Left lung (tissue), 10 donors: Measurements from ENCODE around the gene LRRC8B. TPM values are rescaled to one million over a fixed set of nuclear protein-coding genes. Genes with fewer than 3 reads are reported as not detected.

Experiments
- ATAC-seq: fragments of 200-7000 bp; cut with Tn5 transposase; one replicate; pipeline ENCODE4 v1.9.1; 2020; ENCODE audit warnings: moderate library complexity
- DNase-seq, 4 donors: peaks; one replicate each; pipeline ENCODE4 v3.0.0-alpha.2; 2013 to 2020
- H3K27ac ChIP-seq, 2 donors: fragments of 200-600 bp; sonication (generic) in 1 of 2; one replicate each; pipeline versions ENCODE4 v1.5.0 to v1.8.0; 2020 to 2021
- H3K27me3 ChIP-seq, 2 donors: fragments of 200-600 bp; sonication (generic) in 1 of 2; one replicate each; pipeline versions ENCODE4 v1.5.0 to v1.8.0; 2020 to 2021
- H3K36me3 ChIP-seq, 2 donors: fragments of 200-600 bp; sonication (generic) in 1 of 2; one replicate each; pipeline versions ENCODE4 v1.5.0 to v1.8.0; 2020 to 2021
- H3K4me1 ChIP-seq, 2 donors: fragments of 200-600 bp; one replicate each; pipeline ENCODE4 v1.8.0; 2021
- H3K4me3 ChIP-seq, 2 donors: fragments of 200-600 bp; sonication (generic) in 1 of 2; one replicate each; pipeline versions ENCODE4 v1.5.0 to v1.8.0; 2020 to 2021; ENCODE audit warnings: mild to moderate bottlenecking in 1 of 2
- H3K9me3 ChIP-seq, 2 donors: fragments of 200-600 bp; sonication (generic) in 1 of 2; one replicate each; pipeline versions ENCODE4 v1.5.0 to v1.8.0; 2020 to 2021
- intact Hi-C, 2 donors: fragments of 100-400 bp; cut with DNase I; formaldehyde crosslinking; loops; one replicate each; pipeline versions ENCODE4 v1.11.2 to v1.14.2; 2022
- polyA plus RNA-seq, 6 donors: library from polyadenylated mRNA; unstranded; fragments of 120-200 nt; gene quantifications; one replicate each; pipeline ENCODE4 v1.2.1, GENCODE V29; 2013; ENCODE audit not compliant: insufficient read length in 6 of 6
- total RNA-seq, 2 donors: library from RNA; stranded (reverse); fragmentation: NEBNext Ultra II Directional; extraction: Animal tissue kit (Norgen Biotek cat#: 25700); gene quantifications; one replicate each; pipeline ENCODE4 v1.2.1, GENCODE V29; 2021
- TF ChIP-seq, protein P1 (sequence below), 2 donors: fragments of 200-600 bp; sonication (generic) in 1 of 2; IDR thresholded peaks; one replicate each; pipeline versions ENCODE4 v1.5.0 to v1.8.0; 2021; ENCODE audit warnings: antibody characterized with exemption in 2 of 2
- donor health status: DM: no; HTN: yes; CAD: no.
- donor health status: DM: no; HTN: no; CAD: no.

LRRC8B gene
- total and polyA plus RNA-seq, 8 donors: 8.9 to 22.5 (median 10.4) TPM

DNA sequence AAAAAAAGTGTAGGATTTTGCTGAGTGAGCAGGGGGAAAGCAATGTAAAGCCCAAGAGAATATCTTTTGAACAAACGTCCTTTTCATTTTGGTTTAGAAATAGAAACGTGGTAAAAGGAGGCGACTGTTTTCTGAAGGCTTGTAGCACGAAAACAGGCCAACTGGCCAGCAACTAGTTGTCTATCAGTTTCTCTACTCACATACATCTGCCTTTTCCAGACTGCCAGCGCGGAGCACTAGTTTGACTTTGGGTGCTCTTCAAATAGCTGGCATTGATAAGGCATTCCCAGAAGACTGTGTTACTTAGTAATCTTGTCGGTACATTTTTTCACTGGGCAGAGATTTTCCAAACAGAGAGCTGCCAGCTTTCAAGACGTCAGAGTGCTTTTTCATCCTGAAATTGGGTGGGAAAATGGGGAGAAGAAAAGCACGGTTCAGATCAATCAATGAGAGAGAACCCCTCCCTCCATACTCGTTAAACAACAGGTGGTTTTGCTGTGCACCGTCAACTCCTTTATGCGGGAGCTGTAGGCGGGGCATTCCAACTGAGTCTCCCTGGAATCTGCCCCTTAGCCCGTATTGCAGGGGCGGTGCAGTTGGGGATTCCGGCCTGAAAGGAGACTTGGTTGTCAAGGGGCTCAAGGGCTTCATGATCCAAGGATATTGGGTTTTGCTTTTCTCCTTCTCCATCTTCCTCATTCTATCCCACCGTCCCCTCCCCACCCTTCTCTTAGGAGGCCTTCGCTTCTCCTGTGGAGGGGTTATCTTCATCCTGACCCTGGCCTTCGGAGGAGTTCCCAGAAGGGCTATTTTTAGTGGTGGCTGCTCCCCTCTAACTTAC is 107.4 kb downstream of the LRRC8B start:
- no peaks in the 10 kb centered on the region for H3K36me3 ChIP-seq
- ATAC-seq (peak; percentile 27), DNase-seq (peak in 2 of 4 donors; percentile 8 to 26)
- TF ChIP-seq, protein P1, sequence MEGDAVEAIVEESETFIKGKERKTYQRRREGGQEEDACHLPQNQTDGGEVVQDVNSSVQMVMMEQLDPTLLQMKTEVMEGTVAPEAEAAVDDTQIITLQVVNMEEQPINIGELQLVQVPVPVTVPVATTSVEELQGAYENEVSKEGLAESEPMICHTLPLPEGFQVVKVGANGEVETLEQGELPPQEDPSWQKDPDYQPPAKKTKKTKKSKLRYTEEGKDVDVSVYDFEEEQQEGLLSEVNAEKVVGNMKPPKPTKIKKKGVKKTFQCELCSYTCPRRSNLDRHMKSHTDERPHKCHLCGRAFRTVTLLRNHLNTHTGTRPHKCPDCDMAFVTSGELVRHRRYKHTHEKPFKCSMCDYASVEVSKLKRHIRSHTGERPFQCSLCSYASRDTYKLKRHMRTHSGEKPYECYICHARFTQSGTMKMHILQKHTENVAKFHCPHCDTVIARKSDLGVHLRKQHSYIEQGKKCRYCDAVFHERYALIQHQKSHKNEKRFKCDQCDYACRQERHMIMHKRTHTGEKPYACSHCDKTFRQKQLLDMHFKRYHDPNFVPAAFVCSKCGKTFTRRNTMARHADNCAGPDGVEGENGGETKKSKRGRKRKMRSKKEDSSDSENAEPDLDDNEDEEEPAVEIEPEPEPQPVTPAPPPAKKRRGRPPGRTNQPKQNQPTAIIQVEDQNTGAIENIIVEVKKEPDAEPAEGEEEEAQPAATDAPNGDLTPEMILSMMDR (IDR thresholded peaks at IDR 0.05): no peak
- H3K4me3 ChIP-seq: peak overlapping the region; percentile 90 to 96
- H3K27me3 ChIP-seq: no peaks in the 10 kb centered on the region
- no peaks in the 10 kb centered on the region for H3K9me3 ChIP-seq
- intact Hi-C loops: loop anchor here in 1 of 2 donors (5.0 kb wide), 2 partner anchors 130 to 355 kb away; no protein-coding TSS in a partner anchor
- H3K4me1 ChIP-seq: peaks cover 5 to 46% of the 10 kb centered on the region in 2 donors
- H3K27ac ChIP-seq: peak overlapping the region; percentile 87 to 91

DNA sequence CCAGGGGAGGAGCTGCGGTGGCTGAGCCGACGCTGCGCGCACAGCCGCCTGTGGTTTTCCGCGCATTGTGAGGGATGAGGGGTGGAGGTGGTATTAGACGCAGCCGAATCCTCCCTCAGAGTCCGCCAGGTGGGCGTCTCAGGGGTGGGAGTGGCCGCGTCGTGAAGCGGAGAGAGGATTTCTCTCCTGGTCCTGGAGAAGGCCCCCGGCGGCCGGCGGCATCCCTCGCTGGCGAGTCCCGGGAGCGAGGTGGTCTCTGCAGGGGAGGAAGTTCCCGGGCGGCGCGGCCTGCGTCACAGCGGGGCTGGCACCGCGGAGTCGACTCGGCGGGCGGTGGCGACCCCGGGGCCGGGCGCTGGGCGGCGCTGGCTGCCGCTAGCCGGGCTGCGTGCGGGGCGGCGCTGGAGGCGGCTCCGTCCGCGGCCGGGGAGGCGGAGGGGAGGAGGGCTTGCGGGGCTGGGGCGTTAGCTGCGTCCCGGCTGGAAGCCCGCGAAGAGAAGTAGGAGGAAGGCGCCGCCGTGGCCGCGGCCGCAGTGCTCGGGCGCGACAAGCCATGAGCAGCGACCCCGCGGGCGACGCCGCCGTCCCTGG is 108.1 kb downstream of the LRRC8B start, which contains the start of gene LRRC8C:
LRRC8C (plus strand) TSS at position 464 of the 591 bp plus-strand sequence. CDS start 53,354 bp downstream, outside the sequence.
- DNase-seq (peak; percentile 76 to 98 (median 86)), ATAC-seq (peak; percentile 96)
- Histone ChIP-seq H3K4me3 (peak within 1 kb of the TSS; percentile 90 to 96), H3K9me3 (no peaks in the 10 kb centered on the region), H3K4me1 (peaks cover 5 to 52% of the 10 kb centered on the region in 2 donors), H3K27me3 (no peaks in the 10 kb centered on the region), H3K36me3 (no peaks in the 10 kb centered on the region), H3K27ac (peak within 1 kb of the TSS; percentile 87 to 91)
- intact Hi-C loops: loop anchor here in 1 of 2 donors (5.0 kb wide), 2 partner anchors 130 to 355 kb away; no protein-coding TSS in a partner anchor
- TF ChIP-seq, protein P1 (IDR thresholded peaks at IDR 0.05): peak; percentile 40 to 56

DNA sequence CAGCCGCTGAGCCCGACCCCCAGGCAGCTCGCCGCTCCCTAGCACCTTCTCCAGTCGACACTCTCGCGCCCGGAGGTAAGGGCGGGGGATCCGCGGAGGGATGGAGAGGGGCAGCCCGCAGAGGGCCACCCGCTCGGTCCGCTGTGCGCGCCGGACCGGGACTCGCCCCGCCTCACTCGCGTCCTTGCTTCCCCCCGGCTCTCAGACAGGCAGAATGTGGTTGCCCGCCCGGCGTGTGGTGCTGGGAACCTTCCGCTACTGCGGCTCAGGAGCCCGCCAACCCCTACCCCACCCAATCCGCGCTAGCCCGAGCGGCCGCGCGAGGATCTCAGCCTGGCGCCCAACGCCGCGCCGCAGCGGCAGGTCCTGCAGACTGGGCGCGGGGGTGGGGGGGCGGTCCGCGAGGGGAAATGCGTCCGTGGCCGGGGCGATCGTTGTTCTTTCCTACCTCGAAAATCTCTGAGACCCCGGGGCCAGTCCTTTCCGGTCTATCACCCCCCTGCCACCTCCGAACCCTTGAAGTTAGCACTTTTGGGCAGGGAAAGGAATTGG is 108.7 kb downstream of the LRRC8B start:
- peaks cover 5 to 52% of the 10 kb centered on the region in 2 donors for H3K4me1 ChIP-seq
- H3K36me3 ChIP-seq: no peaks in the 10 kb centered on the region
- no peaks in the 10 kb centered on the region for H3K9me3 ChIP-seq
- H3K27ac ChIP-seq: peak overlapping the region; percentile 87 to 91
- ATAC-seq (peak; percentile 77), DNase-seq (peak; percentile 47 to 92 (median 58))
- no peaks in the 10 kb centered on the region for H3K27me3 ChIP-seq
- H3K4me3 ChIP-seq: peak overlapping the region; percentile 90 to 96
- TF ChIP-seq, protein P1 (IDR thresholded peaks at IDR 0.05): no peak
- intact Hi-C loops: loop anchor here in 1 of 2 donors (5.0 kb wide), 2 partner anchors 129 to 354 kb away; no protein-coding TSS in a partner anchor

DNA sequence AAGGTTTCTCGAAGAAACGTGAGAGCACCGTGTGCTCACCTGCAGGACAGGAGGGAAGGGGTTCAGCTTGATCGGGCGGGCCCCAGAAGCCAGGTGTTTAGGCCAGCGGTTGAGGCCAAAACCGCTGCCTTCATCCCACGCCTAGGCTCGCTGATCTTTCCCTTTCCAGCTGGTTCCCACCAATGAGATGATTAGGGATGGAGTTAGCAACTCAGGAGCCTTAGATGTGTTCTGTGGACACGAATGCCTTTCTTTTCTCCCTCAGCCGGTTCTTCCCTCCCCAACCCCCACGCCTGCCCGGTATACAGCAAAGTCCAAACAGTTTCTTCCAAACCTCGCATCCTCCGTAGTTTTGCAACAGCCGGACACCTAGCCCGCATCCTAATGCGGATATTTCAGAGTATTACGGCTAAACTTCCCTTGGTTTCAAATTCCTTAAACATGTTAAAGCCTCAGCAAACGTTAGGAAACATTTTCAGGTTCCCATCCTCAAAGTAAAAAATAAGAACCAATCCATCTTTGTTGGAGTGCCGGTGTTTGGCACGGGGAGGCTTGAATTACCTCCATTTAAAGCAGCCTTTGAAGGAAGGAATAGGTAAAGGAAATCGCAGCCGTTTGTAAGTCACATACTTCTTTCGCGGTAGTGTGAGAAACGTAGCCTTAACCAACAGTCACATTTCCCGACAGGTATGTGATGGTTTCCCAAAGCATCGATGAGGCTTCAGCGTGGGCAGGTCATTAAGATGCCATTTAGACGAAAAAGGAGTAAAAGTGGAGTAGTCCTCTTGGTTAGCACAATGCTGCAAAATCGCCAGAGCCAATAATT is 109.4 kb downstream of the LRRC8B start:
- Histone ChIP-seq H3K9me3 (no peaks in the 10 kb centered on the region), H3K4me1 (peaks cover 5 to 52% of the 10 kb centered on the region in 2 donors), H3K36me3 (no peaks in the 10 kb centered on the region), H3K27me3 (no peaks in the 10 kb centered on the region), H3K27ac (peak overlapping the region; percentile 87 to 91), H3K4me3 (peak overlapping the region; percentile 90 to 96)
- DNase-seq: peak in 3 of 4 donors; percentile 14 to 34 (median 19)
- ATAC-seq: peak; percentile 22
- TF ChIP-seq, protein P1 (IDR thresholded peaks at IDR 0.05): no peak
- intact Hi-C loops: loop anchor here in 1 of 2 donors (5.0 kb wide), 2 partner anchors 128 to 353 kb away; no protein-coding TSS in a partner anchor
